ENCODE measurements around the gene F13A1. TPM values are rescaled to one million over a fixed set of nuclear protein-coding genes. Genes with fewer than 3 reads are reported as not detected.
A peak's percentile ranks its signal among the peaks of the same experiment; 100 is the strongest.

Gene F13A1
- total and polyA plus RNA-seq, 2 donors from 2014 or later, result 28.9 to 275 TPM

- DNase-seq, result peak in 1 of 5 donors; percentile 37
- Histone ChIP-seq H3K4me3 (ENCODE audit: low read length in 3 of 3) (no peak overlapping the region), H3K27ac (ENCODE audit: low read depth in 2 of 2, low read length in 2 of 2) (no peak overlapping the region), H3K9ac (ENCODE audit: low read length in 3 of 3) (no peak overlapping the region), H3K36me3 (ENCODE audit: control insufficient read depth in 2 of 3, insufficient read depth in 3 of 3, low read length in 3 of 3) (no peaks in the 10 kb centered on the region), H3K9me3 (ENCODE audit: control insufficient read depth in 2 of 3, insufficient read depth in 1 of 3, low read length in 3 of 3) (no peaks in the 10 kb centered on the region), H3K27me3 (ENCODE audit: control insufficient read depth, insufficient read depth, low read length) (no peaks in the 10 kb centered on the region), H3K4me1 (ENCODE audit: control insufficient read depth in 2 of 3, insufficient read depth in 2 of 3, low read depth in 1 of 3, low read length in 3 of 3) (peaks cover 0 to 4% (median 2%) of the 10 kb centered on the region in 3 donors)
- no peak for TF ChIP-seq CTCF (IDR thresholded peaks at IDR 0.05; ENCODE audit: borderline replicate concordance, extremely low read depth, insufficient read depth)
- intact Hi-C loops (cut with DNase I), result no loop called here
- FAIRE-seq, result no peak
These were observed 9.9 kb upstream of the F13A1 start for GRCh38 chr6:6330407-6330806.

GRCh38 chr6:6328451-6328850 lies 8.0 kb upstream of the F13A1 start:
- Histone ChIP-seq H3K4me1 (ENCODE audit: control insufficient read depth in 2 of 3, insufficient read depth in 2 of 3, low read depth in 1 of 3, low read length in 3 of 3) (peaks cover 0 to 4% (median 2%) of the 10 kb centered on the region in 3 donors), H3K9me3 (ENCODE audit: control insufficient read depth in 2 of 3, insufficient read depth in 1 of 3, low read length in 3 of 3) (no peaks in the 10 kb centered on the region), H3K4me3 (ENCODE audit: low read length in 3 of 3) (no peak overlapping the region), H3K27ac (ENCODE audit: low read depth in 2 of 2, low read length in 2 of 2) (no peak overlapping the region), H3K27me3 (ENCODE audit: control insufficient read depth, insufficient read depth, low read length) (no peaks in the 10 kb centered on the region), H3K36me3 (ENCODE audit: control insufficient read depth in 2 of 3, insufficient read depth in 3 of 3, low read length in 3 of 3) (no peaks in the 10 kb centered on the region), H3K9ac (ENCODE audit: low read length in 3 of 3) (no peak overlapping the region)
- intact Hi-C loops (cut with DNase I), result no loop called here
- DNase-seq (no peak), FAIRE-seq (no peak)
- no peak for TF ChIP-seq CTCF (IDR thresholded peaks at IDR 0.05; ENCODE audit: borderline replicate concordance, extremely low read depth, insufficient read depth)

GRCh38 chr6:6323352-6323751 lies 2.9 kb upstream of the F13A1 start:
- no peak for TF ChIP-seq CTCF (IDR thresholded peaks at IDR 0.05; ENCODE audit: borderline replicate concordance, extremely low read depth, insufficient read depth)
- no peak overlapping the region for H3K9ac ChIP-seq (ENCODE audit: low read length in 3 of 3)
- no peaks in the 10 kb centered on the region for H3K36me3 ChIP-seq (ENCODE audit: control insufficient read depth in 2 of 3, insufficient read depth in 3 of 3, low read length in 3 of 3)
- H3K4me3 ChIP-seq (ENCODE audit: low read length in 3 of 3), result no peak overlapping the region
- H3K27me3 ChIP-seq (ENCODE audit: control insufficient read depth, insufficient read depth, low read length), result peaks cover 5% of the 10 kb centered on the region
- no peak for FAIRE-seq
- no peaks in the 10 kb centered on the region for H3K9me3 ChIP-seq (ENCODE audit: control insufficient read depth in 2 of 3, insufficient read depth in 1 of 3, low read length in 3 of 3)
- DNase-seq, result no peak
- peaks cover 0 to 5% (median 0%) of the 10 kb centered on the region in 3 donors for H3K4me1 ChIP-seq (ENCODE audit: control insufficient read depth in 2 of 3, insufficient read depth in 2 of 3, low read depth in 1 of 3, low read length in 3 of 3)
- H3K27ac ChIP-seq (ENCODE audit: low read depth in 2 of 2, low read length in 2 of 2), result no peak overlapping the region
- intact Hi-C loops (cut with DNase I), result no loop called here

- Histone ChIP-seq H3K9me3 (ENCODE audit: control insufficient read depth in 2 of 3, insufficient read depth in 1 of 3, low read length in 3 of 3) (no peaks in the 10 kb centered on the region), H3K27ac (ENCODE audit: low read depth in 2 of 2, low read length in 2 of 2) (no peak overlapping the region), H3K27me3 (ENCODE audit: control insufficient read depth, insufficient read depth, low read length) (peaks cover 5% of the 10 kb centered on the region), H3K4me1 (ENCODE audit: control insufficient read depth in 2 of 3, insufficient read depth in 2 of 3, low read depth in 1 of 3, low read length in 3 of 3) (peaks cover 0 to 2% (median 0%) of the 10 kb centered on the region in 3 donors), H3K36me3 (ENCODE audit: control insufficient read depth in 2 of 3, insufficient read depth in 3 of 3, low read length in 3 of 3) (no peaks in the 10 kb centered on the region), H3K9ac (ENCODE audit: low read length in 3 of 3) (no peak overlapping the region), H3K4me3 (ENCODE audit: low read length in 3 of 3) (no peak overlapping the region)
- no peak for FAIRE-seq
- intact Hi-C loops (cut with DNase I), result no loop called here
- DNase-seq, result peak in 1 of 5 donors; percentile 19
- no peak for TF ChIP-seq CTCF (IDR thresholded peaks at IDR 0.05; ENCODE audit: borderline replicate concordance, extremely low read depth, insufficient read depth)
These were observed 439 bp upstream of the F13A1 start for GRCh38 chr6:6320901-6321300.
